GM12873 (cell line): ENCODE measurements around the gene SPON1.

ENCODE experiments used
- TF ChIP-seq, protein P1 (sequence below): IDR thresholded peaks from 2 replicates; pipeline ENCODE4 v1.5.1; 2012; ENCODE audit warnings: low read depth, mild to moderate bottlenecking, moderate library complexity, low read length, control low read depth; ENCODE audit not compliant: insufficient read depth; ENCODE audit errors: missing control alignments

Gene SPON1

DNA sequence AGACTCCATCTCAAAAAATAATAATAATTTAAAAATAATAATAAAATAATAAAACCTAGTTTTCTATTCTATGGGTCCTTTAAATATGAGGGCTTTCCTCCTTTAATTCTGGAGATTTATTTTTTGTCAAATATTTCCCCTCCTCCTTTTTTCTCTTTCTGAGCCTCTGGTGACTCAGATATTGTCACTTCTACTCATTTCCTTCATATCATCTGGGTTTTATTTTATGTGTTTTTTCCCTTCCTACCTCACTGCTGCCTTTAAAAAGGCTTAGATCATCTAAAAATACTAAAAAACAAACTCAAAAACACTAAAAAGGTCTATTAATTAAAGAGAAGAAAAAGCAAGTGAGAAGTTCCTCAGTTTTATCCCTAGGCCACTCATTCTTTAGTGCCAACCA is 138.9 kb downstream of the SPON1 start:
- TF ChIP-seq, protein P1, sequence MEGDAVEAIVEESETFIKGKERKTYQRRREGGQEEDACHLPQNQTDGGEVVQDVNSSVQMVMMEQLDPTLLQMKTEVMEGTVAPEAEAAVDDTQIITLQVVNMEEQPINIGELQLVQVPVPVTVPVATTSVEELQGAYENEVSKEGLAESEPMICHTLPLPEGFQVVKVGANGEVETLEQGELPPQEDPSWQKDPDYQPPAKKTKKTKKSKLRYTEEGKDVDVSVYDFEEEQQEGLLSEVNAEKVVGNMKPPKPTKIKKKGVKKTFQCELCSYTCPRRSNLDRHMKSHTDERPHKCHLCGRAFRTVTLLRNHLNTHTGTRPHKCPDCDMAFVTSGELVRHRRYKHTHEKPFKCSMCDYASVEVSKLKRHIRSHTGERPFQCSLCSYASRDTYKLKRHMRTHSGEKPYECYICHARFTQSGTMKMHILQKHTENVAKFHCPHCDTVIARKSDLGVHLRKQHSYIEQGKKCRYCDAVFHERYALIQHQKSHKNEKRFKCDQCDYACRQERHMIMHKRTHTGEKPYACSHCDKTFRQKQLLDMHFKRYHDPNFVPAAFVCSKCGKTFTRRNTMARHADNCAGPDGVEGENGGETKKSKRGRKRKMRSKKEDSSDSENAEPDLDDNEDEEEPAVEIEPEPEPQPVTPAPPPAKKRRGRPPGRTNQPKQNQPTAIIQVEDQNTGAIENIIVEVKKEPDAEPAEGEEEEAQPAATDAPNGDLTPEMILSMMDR = no peak

DNA sequence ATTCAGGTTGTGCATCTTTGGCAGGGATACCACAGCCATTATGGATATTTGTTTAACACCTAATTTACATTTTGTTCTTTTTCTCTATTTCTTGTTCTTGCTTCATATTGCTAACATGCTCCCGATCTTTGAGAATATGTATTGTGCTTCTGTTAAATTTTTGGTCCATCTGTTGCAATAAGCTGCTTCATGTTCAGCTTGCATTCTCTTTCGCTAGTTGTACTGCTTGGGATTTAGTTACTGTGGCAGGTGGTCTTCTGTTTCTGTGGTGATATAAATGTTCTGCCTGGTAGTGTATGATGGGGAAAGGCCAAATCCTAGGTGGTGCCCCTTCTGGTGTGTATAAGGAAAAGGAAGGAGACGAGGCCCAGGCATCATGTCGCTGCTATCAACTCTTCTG is 140.2 kb downstream of the SPON1 start:
- TF ChIP-seq, protein P1 = no peak

DNA sequence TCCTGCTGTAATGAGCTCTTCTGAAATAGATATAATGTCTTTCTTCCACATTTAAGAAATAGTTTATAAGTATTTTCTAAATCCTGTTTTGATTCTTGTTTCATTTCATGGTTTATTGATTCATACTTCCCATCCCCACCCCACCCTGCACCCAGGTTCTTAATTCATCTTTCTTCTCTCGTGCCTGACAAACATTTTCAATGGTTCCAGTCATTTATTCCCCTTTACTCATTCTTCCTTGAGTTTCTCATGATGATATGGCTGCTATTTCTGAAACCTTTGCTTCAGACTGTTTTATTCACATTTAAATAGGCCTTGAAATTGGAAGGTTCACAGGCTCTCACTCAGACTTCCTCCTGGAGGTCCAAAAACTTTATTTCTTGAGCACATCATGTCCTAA is 142.9 kb downstream of the SPON1 start:
- TF ChIP-seq, protein P1 = no peak

DNA sequence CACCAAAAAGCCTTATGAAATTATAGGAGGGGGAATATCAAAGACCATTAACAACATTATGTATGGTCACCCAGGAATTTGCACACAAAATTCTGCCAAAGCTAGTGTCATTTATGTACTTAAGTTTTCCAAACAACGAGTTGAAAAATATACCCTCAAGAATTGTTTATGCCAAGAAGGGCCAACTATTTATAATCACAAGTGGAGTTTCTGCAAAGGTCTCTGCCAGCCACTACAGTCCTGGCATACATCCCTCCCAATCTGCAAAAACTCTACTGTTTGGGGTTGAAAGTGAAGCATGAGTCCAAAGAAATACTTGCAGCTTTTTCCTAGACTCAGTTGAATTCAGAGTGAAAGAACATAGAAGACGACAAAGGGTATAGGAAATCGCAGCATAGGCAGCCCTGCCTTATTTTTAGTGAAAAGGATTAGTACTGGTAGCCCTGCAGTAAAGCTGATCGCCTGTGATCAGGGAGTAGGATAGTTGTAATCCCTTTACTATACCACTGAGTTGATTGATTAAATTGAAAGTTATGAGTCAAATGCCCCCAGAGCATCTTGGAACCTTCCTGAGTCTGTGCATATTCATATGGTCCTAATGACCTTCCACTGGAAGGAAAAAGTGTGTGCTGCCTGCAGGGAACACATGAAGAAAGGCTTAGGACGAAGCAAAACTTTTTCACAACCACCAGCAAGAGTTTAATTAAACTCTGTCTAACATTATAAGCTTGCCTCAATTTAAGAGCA is 144.0 kb downstream of the SPON1 start:
- TF ChIP-seq, protein P1 = no peak

DNA sequence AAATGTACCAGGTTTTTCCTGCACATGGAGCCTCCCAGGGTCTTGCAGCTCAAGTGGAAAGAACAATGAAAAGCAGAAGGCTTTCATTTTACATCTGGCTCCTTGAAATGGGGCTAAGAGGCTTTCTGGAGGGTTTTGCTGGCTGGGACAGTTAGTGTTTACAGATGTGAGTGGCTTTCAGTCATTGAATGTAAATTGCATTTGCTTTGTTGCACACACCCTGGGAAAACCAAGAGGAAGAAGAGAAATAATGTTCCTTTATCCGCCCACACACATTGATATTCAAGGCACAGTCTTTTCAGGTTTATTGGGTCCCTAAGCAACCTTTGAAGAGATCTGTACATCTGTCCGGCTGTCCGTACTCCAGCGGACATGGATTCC is 144.5 kb downstream of the SPON1 start:
- TF ChIP-seq, protein P1 = no peak

DNA sequence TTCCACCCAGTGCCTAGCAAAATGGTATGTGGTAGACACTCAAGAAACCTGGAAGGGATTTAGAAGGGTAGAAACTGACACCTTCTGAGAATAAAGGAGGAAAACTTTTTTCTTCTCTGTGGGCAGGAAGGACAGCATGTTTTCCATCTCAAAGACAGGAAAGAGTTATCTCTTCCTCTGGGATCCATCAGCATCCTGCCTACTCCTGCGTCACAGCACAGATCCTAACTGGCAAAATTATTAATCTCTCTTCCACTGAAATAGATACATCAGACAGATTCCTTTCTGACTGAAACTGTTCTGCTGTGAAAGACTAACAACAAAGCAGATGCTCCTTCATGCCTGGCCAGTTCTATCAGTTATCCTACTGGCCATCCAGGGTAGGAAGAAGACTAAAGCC is 147.2 kb downstream of the SPON1 start:
- TF ChIP-seq, protein P1 = no peak

DNA sequence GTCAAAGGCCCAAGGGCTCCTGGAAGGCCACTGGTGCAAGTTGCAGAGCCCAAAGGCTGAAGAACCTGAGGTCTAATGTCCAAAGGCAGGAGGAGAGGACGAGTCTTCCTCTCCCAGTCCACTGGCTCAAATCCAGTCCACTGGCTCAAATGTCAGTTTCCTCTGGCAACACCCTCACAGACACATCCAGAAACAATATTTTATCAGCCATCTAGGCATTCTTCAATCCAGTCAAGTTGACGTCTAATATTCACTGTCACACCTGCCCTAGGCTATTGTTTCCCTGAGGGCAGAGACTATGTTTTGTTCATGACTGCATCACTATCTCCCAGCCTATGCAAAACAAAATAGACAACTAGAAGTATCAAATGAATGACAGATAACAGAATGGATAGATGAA is 148.1 kb downstream of the SPON1 start:
- TF ChIP-seq, protein P1 = no peak

DNA sequence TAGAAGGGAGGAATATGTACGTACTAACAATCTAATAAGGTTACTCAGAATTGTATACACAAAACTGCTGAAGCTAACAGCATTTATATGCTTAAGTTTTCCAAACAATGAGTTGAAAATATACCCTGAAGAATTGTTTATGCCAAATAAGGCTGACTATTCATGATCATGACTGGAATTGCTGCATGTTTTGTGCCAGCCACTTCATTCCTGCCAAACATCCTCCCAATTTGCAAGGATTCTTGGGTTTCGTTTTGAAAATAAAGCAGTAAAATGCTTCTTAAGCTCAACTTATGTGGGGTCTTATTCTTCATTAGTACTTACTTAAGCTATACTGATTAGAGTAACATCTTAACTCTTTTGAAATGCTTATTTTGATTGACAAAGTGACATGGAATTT is 149.0 kb downstream of the SPON1 start:
- TF ChIP-seq, protein P1 = no peak
